NCI-H82 treated with DMSO at 0.1 percent for 48 hours (cell line): ENCODE data around the gene PRR19.

Experiments used
- DNase-seq: peaks from one replicate; lab custom pipeline; 2025; ENCODE audit not compliant: unreplicated experiment; lab: John Stamatoyannopoulos, UW

Gene PRR19

DNA sequence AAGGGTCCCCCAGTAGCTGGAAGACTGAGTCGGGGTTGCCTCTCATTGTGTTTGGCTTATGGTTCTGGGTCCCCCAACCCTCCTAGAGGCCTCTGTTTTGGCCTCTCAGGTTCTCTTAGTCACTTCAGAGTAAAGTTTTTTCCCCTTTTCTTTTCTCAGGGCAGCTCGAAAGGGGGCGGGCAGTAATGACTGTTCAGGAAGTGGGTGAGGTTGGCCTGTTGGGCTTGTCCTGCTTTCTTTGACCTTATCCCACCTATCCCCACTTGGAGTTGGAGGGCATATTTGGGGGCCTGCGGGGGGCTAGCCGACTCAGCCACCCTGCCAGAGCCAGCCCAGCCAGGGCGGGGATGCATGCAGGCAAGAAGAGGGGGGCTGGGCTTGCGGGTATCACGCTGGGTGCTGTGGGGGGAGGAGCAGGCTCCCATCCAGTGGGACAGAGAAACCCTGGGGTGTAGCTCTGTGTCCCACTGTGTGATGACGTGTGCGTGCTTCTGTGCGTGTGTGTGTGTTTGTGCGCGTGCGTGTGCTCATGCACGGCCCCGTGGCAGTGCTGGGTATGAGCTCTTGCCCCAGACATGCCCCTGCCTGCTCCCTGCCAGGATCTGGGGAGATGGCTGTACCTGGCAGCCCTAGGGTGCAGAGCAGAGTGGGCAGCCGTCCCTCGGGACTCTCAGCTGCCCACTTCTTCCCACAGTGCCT is 31.4 kb upstream of the PRR19 start:
- no peak for DNase-seq

GRCh38 chr19:42271045-42271419 is 30.9 kb upstream of the PRR19 start:
- DNase-seq = no peak

GRCh38 chr19:42271861-42272534 is 29.9 kb upstream of the PRR19 start:
- DNase-seq = no peak

GRCh38 chr19:42272535-42272897 is 29.4 kb upstream of the PRR19 start:
- no peak for DNase-seq

GRCh38 chr19:42272989-42273406 is 28.9 kb upstream of the PRR19 start:
- no peak for DNase-seq

DNA sequence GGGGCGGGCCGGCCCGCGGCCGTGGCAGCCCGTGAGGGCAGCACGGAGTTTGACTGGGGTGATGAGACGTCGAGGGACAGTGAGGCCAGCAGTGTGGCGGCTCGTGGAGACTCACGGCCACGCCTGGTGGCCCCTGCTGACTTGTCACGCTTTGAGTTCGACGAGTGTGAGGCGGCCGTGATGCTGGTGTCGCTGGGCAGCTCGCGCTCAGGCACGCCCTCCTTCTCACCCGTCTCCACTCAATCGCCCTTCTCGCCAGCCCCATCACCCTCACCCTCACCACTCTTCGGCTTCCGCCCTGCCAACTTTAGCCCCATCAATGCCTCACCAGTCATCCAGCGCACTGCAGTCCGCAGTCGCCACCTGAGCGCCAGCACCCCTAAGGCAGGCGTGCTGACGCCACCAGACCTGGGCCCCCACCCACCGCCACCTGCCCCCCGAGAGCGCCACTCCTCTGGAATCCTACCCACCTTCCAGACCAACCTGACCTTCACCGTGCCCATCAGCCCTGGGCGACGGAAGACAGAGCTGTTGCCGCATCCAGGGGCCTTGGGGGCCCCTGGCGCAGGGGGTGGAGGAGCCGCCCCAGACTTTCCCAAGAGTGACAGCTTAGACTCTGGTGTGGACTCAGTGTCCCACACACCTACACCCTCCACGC is 28.4 kb upstream of the PRR19 start:
- DNase-seq = no peak

- DNase-seq = no peak
Measured at GRCh38 chr19:42274065-42274682, 27.8 kb upstream of the PRR19 start.

GRCh38 chr19:42275103-42275502 is 26.8 kb upstream of the PRR19 start:
- DNase-seq = peak; percentile 13

DNA sequence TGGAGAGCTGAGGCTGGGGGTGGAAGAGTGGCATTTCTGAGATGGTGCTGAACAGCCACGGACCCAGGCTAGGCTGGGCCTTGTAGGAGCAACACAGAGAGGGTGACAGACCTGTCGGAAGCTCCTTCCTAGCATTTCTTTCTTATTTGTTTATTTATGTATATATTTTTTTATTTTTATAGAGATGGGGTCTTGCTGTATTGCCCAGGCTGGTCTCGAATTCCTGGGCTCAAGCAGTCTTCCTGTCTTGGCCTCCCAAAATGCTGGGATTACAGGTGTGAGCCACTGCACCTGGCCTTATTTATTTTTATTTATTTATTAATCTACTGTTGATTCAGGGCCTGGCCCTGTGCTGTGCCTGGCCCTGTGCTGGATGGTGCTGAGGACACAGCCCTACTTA is 26.4 kb upstream of the PRR19 start:
- DNase-seq = no peak

GRCh38 chr19:42276284-42276683 is 25.6 kb upstream of the PRR19 start:
- no peak for DNase-seq

GRCh38 chr19:42276821-42277220 is 25.1 kb upstream of the PRR19 start:
- DNase-seq = no peak

- DNase-seq = no peak
Measured at GRCh38 chr19:42277821-42278451, 24.0 kb upstream of the PRR19 start.

- no peak for DNase-seq
Measured at GRCh38 chr19:42278452-42279154, 23.3 kb upstream of the PRR19 start.

DNA sequence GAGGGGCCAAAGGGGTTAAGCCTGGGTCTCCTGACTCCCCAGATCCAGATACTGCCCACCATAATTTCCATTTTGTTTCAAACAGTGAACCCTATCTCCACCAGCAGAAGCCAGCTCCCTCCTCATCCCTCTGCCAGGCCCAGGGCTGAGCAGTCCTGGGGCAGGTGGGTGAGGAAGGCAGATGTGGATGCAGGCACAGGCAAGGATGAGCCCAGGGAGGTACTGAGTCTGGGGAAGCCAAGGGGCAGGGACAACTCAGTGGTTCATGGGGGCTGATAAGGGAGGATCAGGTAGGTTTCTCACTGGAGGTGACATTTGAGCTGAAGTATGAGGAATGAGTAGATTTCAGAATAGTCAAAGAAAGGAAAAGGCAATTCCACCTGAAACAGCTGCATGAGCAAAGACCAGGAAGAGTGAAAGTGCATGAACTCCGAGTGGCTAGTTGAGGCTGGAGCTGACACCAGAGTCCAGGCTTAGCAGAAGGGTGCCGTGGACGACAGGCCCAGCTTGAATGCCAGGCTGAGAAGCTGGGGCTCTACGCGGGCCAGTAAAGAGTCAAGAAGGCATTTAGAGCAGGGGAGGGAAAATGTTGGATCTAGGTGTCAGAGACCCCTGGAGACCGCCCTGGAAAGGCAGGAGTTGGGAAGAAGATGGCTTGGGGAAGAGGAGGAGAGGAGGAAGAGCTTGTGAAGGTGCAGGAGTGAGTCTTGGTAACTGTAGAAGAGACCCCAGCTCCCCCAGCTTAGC is 22.6 kb upstream of the PRR19 start:
- no peak for DNase-seq

GRCh38 chr19:42279902-42280814 is 21.8 kb upstream of the PRR19 start:
- peak; percentile 85 for DNase-seq

- no peak for DNase-seq
Measured at GRCh38 chr19:42280815-42281145, 21.2 kb upstream of the PRR19 start.

DNA sequence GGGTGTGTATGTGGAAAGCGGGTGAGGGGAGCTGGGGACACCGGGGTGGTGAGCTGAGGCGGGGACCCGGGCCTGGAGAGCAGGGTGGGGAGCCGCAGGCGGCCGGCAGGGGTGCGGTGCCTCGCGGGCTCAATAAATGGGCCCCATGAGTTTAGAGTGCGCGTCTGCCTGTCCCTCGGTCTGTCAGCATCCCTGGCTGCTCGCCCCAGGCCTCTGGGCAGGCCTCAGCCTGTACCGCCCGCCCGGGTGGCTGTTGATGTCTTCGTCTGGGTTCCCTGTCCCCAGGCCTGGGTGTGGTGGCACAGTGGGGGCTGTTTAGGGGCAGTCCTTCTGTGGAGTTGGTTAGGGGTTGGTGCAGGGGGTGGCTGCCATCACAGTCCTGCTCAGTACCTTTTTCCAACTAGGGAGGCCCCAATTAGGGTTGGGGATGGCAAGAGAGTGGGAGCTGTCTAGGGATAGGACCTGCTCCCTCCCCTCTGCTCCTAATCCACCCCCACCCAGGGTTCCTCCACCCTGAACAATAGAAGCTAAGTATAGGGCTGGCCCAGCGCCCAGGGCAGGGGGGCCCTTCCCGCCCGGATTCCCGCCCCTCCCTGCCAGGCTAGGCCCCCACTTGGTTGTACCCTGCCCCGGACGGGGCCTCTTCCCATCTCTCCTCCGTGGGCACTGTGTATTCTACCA is 20.6 kb upstream of the PRR19 start:
- no peak for DNase-seq

- DNase-seq = no peak
Measured at GRCh38 chr19:42281827-42282762, 19.8 kb upstream of the PRR19 start.
